NK-92 treated with Interleukin-12 subunit alpha and Interleukin-12 subunit beta, amount 100 ng/mL, for 24 hours (cell line): ENCODE measurements around the gene TYSND1.
"Not testable (repeated sequence)": the region's sequence is repeated elsewhere in the genome, so short reads cannot be mapped to it uniquely, and the experiment has no call there.

Source experiments
- DNase-seq: peaks from one replicate; lab custom pipeline; 2025; lab: John Stamatoyannopoulos, UW

Gene TYSND1

DNA sequence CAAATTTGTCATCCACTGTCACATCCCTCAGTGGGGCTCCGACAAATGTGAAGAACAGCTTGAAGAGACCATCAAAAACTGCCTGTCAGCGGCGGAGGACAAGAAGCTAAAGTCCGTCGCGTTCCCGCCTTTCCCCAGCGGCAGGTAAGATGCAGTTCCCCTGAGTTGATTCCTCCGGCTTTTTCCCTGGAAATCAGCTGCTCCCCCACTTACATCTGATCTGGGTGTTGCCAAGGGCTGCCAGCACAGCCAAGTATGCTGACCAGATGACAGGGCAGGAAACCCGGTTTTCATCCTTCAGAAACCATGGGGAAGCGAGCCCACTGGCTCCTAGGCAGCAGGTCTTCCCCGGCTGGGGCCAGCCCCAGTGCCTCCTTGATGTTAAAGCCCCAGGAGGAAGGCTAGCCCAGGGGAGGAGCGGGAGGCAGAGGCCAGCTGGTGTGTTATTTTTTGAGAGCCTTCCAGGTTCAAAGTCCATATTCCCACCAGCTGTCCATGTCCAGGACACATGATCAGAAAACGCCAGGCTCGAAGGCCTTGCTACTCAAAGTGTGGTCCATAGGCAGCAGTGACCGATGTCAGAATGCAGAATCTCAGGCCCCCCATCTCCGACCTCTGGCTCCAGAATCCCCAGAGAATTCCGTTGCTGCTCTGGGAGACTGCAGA, 37.3 kb downstream of the TYSND1 start:
- no peak for DNase-seq

DNA sequence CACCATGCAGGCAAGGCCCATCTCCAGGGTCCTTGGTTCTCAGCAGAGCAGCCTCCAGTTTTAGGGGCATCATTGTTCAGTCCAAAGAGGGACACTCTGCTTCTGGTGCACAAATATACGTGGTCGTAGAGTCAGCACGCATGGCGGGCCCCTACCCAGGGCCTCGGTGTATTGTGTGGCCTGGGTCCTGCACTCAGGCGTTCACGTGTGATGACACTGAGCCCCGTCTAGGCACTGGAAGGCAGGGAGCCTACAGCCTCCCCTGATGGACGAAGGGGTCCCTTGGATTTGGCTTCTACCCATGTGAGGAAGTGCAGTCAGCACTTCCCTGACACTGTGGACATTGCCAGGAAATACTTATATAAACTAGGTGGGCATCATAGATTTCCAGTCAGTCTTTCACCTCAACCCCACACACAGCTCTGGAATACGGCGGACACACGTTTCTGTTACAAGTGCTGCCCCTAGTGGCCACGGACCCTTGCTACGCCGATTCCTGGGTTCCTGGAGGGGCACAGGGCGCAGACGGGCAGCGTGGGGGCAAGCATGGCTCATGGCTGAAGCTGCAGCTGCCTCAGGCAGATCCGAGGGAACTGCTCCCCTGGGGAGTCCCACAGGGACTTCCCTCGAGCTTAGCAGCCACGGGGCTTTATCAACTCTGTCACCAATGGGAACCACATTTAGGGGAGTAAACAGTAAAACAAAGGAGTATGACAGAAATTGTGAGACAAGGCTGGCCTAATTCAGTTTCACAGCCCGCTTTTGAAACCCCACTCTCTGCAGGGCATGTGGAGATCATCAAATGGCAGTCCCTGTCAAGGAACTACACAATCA, 39.3 kb downstream of the TYSND1 start:
- no peak for DNase-seq

GRCh38 chr10:70101668-70102067, 44.8 kb downstream of the TYSND1 start:
- no peak for DNase-seq

DNA sequence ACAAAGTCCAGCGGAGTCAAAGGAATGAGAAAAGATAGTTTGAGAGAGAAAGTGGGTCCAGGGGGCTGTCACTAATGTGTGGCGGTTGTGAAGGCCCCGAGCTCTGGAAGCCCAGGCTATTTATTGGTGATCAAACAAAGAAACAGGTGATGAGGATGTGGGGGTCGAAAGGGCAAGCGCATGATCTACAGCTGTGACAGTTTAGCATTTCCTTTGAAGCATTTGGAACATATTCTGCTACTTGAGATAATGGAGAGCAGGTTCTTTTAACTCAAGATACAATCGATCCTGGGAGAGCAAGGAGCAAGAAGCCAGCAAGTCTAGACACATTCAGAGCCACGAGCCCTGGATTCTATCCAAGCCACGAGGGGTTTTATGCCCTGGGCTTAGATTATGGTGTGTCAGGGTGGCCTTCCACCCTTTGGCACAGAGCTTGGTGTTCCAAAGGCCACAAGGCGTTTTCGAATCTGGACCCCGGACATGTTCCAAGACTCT, 45.4 kb downstream of the TYSND1 start:
- DNase-seq: not testable (repeated sequence)

DNA sequence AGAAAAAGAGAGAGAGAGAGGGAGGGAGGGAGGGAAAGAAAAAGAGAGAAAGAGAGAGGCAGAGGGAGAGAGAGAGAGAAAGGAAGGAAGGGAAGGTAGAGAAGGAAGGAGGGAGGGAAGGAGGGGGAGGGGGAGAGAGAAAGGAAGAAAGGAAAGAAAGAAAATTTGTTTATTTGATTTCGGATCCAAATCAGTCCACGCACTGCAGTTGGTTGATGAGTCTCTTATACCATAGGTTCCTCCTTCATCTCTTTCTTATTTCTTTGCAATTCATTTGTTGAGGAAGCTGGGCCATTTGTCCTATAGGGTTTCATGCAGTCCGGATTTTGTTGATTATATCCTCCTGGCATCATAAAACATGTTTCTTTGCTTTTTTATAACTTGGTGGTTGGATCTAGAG, 48.2 kb downstream of the TYSND1 start:
- DNase-seq: no peak

GRCh38 chr10:70097459-70097858, 49.0 kb downstream of the TYSND1 start:
- no peak for DNase-seq

GRCh38 chr10:70096705-70097420, 49.6 kb downstream of the TYSND1 start:
- DNase-seq: no peak

GRCh38 chr10:70096016-70096704, 50.3 kb downstream of the TYSND1 start:
- DNase-seq: no peak

DNA sequence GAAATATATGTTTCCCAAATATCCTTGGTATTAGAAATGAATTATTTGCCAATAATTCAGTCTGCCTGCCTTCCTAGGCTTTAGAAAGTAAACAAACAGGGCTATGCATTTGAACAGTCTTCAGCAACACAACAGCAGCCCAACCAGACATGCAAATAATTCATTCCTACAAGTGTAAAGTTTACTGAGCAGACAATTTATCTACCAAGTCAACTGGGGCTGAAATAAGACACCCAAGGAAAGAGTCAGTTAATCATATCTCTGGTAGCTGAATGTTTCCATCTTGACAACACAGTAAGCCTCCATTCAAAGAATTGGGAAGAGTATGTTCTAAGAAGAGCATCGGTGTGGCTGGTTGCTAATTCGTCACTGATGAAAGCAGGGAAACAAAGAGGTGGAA, 52.2 kb downstream of the TYSND1 start:
- no peak for DNase-seq

DNA sequence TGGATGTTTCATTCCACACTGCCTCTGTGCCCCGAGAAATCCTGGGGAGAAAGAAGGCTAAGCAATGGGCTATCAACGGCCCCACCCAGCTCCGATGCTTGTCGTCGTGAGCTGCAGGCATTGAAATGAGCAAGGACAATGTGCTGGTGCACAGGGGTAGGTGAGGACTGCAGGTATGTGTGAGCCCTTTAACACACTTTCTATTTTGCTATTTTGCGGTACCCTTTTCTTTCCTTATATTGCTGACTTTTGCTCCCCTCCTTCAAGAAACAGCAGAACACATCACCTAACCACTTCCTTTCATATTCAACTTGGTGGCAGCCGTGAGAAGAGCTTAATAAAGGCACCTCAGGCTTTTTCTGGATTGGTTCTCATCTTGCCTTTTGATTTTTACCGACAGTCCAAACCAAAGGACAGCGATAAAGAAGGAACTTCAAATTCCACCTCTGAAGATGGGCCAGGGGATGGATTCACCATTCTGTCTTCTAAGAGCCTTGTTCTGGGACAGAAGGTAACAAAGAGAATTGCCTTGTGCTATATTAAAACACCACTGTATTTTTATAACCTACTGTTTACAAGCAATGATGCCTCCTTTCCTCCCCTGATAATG, 53.1 kb downstream of the TYSND1 start:
- DNase-seq: no peak

- DNase-seq: no peak
These were observed 54.1 kb downstream of the TYSND1 start for GRCh38 chr10:70092389-70092718.

GRCh38 chr10:70090951-70091350, 55.5 kb downstream of the TYSND1 start:
- no peak for DNase-seq

DNA sequence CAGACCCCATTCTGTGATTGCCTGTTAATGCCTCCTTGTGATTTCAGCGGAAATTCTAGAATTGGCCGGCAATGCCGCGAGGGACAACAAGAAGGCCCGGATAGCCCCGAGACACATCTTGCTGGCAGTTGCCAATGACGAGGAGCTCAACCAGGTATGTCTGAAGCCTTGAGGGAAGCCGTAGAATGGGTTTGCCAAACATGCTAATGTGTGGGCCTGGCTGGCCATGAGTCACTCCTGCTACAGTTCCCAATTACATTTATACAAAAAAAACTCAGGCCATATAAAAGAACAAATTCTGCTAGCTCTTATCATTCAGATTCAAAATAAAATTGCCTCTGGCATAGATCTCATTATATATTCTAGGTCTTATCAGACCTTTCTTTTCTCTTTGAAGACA, 56.5 kb downstream of the TYSND1 start:
- DNase-seq: no peak

DNA sequence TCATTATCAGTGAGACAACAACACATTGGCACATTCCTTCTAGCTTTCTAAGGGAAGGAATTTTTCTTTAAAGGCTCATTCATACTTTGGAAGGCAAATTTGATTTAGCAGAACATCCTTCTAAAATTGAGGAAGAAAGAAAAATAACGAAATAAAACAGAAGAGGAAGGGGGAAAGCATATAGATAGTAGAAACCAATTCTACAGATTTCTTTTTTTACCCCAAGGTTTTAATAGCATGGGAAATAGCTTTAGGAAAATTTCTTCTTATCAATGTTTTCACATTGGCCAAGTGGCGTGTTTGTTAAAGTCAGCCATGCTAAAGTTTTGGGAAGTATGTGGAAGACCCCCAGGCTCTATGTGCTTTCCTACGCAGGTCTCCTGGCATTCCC, 58.2 kb downstream of the TYSND1 start:
- no peak for DNase-seq
